ENCODE measurements around the gene POLR2L.

Gene POLR2L

DNA sequence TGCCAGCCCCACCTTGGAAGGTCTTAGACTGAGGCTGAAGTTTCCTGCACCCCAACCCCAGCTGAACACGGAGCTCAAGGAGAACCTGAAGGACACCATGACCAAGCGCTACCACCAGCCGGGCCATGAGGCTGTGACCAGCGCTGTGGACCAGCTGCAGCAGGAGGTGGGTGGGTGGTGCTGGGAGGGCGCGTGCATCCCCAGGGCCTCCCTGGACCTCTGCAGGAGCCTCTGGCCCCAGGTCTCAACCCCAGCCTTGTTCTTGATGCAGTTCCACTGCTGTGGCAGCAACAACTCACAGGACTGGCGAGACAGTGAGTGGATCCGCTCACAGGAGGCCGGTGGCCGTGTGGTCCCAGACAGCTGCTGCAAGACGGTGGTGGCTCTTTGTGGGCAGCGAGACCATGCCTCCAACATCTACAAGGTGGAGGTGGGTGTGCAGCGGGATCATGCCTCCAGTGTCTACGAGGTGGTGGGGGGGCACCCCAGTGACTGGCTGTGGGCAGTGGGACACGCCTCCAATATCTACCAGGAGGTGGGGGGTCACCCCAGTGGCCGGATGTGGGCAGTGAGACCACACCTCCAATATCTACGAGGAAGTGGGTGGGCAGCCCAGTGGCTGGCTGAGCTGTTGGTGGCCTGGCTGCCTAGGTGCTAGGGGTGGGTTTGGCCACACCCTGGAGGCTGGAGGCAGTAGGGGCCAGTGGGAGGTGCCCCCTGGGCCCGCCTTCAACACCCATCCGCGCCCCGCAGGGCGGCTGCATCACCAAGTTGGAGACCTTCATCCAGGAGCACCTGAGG, 4.9 kb downstream of the POLR2L start:
- DNase-seq = no peak

DNA sequence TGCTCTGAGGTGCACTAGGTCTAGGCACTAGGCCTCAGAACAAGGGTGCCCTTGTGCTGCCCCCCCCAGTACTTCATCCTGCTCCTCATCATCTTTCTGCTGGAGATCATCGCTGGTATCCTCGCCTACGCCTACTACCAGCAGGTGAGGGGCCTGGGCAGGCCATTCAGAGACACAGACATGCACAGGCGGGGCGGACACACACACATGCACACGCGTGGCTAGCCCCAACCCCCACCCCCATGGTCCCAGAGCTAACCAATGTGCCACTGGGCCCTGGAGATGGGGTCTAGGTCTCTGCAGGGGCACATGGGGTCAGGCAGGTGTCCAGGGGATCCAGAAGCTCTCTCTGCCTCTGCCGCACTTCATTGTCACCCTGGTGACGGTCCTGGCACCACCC, 5.6 kb downstream of the POLR2L start:
- no peak for DNase-seq

DNA sequence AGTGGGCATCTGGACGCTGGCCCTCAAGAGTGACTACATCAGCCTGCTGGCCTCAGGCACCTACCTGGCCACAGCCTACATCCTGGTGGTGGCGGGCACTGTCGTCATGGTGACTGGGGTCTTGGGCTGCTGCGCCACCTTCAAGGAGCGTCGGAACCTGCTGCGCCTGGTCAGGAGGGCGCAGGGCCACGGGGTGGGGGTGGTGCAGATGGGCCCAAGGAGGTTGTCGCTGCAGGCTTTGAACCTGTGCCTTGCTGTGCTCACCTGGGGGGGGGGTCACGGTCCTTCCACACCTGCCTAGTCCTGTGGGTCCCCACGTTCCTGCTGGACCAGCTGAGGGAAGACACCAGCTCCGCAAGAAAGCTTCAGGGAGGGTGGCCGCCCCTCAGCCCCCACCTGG, 6.1 kb downstream of the POLR2L start:
- no peak for DNase-seq

DNA sequence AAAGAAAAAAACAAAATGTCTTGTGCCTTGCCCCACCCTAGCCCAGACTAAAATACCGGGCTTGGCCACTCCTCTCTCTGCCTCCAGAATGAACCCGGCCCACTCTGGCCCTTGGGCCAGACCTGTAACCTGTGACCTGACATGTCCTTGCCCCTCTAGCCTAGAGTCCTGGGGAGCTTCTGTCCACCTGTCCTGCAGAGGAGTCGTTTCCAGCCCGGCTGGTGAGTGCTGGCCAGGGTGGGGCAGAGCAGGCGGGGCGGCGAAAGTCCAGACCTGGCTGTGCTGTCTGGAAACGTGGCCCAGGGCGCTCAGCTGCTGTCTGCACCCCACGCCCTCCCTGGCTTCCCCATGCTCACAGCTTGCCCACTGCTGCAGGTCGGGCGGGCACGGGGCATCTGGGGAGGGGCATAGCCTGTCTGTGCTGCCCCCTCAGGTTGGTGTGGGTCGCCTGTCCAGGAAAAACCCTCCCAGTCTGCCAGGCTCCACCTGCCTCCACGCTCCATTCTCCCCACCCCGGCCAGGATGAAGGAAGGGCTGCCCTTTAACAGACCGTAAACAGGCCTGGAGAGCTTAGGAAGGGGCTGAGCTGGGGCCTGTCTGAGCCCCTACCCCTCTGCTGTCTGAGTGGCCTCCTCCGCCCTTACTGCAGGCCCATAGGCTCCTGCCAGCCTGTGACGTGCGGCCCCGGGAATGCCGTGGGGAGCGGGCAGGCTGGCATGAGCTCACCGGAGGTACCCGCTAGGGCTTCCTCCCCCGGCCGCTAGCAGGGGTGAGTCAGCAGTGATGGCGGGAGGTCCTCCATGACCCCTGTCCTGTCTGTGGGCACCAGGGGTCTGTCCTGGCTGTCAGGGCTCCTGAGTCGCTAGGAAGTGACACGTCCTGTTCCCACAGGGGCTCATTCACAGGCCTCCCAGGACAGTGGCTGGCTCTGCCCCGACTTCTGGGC, 7.7 kb downstream of the POLR2L start:
- no peak for DNase-seq

DNA sequence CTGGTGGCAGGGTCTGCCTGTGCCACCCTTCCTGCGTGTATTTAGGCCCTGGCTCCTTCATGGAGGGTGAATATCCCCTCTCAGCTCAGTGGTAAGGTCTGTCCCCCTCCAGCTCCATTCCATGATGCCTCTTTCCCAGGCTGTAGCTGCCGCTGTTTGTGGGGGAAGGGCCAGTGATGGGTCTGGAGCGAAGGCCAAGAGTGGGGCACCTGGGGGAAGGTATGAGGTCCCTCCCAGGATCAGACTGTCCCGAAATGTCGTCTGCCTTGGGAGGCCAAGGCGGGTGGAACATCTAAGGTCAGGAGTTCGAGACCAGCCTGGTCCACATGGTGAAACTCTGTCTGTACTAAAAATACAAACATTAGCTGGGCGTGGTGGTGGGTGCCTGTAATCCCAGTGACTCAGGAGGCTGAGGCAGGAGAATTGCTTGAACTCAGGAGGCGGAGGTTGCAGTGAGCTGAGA, 8.4 kb downstream of the POLR2L start:
- DNase-seq = no peak

DNA sequence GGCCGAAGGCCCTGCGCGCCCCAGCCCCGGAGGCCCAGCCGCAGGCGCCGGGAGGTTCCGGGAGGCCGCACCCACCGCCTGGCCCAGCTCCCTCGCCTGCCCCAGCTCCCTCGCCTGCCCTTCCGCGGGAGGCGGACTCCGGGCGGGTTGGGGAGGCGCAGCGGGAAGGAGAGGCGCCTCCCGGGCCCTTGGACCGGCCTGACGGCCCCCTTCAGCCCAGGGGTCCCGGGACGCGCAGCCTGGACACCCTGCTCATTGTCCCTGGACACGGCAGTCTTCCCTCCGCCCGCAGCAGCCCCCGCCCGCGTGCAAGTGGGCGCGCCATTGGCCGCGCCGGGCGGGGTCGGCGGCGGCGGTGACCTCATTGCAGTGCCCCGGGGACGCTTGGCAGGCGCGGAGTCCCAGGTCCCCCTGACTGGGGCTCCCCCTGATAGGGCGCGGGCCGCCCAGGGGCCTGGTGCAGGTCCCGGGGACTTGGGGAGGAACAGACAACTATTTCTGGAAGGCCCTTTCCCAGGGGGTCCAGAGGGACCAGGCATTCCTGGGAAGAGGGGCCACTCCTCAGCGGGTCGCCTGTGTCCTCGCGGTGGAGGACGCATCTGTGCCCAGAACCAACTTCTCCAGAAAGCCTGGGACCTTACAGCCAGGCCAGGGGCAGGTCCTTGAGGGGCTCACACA, 9.1 kb downstream of the POLR2L start:
- no peak for DNase-seq

DNA sequence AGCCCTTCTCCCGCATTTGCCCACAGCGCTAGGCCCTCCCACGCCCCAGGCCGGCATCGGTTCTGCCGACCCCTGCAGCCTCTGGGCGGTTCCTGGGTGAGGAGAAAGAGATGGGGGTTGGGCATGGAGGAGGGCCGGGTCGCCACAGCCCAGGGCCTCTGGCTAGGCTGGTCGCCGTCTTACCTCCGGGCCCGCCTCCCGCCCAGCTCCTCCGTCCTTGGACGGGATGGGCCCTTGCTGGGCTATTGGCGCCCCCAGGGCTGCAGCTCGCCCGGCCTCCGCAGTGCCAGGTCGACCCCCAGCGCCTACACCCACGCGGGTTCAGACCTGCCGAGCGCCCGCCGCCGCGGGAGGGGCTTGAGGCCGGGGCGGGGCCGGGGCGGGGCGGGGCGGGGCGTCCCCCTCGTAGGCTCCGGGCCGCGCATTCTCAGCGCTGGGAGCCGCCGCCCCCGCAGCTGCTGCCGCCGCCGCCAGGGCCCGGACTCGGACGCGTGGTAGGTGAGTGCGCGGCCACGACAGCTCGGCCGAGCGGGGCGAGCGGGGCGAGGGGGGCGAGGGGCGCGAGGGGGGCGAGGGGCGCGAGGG, 9.7 kb downstream of the POLR2L start, which contains the start of gene CD151:
TSS of gene CD151 (plus strand) at position 424 of the 585 bp plus-strand sequence. CDS start 3,118 bp downstream, outside the sequence.
- DNase-seq = no peak

DNA sequence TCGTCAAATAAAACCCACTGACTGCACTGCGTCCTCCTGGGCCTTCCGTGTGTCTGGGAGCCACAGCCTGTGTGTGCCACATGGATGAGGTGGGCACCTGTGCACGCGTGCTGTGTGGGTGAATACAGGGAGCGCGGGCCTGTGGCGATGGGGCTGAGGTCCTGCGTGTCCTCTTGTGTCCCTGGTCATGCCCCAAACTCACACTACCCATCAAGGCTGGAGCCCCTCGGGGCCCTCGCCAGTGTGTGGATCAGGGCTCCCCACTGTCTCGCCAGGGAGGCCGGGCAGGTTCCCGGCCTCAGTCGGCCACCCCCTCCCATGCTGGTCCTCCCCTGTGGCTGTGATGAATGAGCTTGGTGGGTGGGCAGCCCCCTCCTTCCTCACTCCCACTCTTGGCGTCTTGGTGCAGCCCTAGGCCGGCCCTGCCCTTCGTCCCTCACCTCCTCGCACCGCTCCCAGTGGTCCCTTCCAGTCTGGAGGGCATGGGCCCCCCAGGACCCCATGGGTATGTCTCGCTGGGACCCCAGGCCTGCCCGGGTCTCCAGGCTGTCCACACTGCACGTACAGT, 10.3 kb downstream of the POLR2L start:
- DNase-seq = no peak

DNA sequence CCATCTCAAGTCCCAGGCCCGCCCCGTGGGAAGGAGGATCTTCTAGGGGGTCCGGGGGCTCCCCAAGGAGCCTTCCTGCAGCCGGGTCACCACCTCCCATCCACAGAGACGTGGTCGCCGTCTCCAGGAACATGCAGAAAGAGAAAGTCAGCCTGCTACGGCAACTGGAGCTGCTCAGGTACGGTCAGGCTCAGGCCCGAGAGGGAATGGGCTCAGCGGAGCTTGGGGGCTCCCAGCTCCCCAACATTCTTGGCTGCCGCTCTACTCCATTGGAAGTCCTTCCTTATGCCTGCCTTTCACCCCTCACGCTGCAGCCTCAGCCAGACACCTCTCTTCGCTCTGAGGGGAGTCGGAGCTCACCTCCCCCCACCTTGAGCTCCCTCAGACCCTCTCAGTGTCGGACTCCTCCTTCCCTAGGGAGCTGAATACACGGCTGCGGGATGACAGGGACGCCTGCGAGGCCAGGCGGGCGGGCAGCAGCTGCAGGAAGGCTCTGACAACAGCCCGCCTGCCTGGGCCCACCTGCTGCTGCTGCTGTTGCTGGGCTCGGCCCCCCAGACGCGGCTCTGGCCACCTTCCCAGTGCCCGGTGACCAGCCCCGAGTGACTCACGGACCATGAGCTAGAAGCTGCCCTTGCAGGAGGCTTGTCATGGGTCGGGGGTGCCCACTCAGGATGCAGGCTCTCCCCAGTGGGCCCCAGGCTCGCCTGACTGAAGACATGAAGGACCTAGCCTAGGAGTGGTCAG, 11.0 kb downstream of the POLR2L start:
- no peak for DNase-seq

DNA sequence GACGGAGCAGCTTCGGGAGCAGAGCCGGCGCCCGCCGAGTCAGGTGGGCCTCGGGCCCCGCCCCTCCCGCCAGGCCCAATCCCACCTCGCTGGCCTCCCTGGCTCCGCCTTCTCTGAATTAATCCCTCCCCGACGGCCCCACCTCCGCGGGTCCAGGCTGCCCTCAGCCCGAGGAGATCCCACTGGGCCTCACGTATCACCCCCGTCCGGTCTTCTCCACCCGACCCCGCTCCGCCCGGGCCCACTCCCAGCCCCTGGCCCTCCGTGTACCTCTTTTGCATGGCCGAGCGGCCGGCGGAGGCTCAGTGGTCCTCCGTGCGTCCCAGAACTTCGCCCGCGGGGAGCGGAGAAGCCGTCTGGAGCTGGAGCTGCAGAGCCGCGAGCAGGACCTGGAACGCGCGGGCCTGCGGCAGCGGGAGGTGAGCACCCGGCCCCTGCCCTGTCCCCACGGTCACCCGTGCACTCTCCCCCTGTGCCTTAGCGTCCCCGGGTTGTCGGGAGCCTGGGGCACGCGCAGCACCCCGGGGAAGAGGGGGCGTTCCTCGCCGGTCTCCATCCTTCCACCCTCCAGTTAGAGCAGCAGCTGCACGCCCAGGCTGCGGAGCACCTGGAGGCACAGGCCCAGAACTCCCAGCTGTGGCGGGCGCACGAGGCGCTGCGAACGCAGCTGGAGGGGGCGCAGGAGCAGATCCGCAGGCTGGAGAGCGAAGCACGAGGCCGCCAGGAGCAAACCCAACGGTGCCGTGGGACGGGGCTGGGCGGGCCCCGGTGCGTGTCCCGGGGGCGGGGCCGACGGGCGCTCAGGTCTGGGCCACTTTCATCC, 11.8 kb downstream of the POLR2L start:
- DNase-seq = no peak

DNA sequence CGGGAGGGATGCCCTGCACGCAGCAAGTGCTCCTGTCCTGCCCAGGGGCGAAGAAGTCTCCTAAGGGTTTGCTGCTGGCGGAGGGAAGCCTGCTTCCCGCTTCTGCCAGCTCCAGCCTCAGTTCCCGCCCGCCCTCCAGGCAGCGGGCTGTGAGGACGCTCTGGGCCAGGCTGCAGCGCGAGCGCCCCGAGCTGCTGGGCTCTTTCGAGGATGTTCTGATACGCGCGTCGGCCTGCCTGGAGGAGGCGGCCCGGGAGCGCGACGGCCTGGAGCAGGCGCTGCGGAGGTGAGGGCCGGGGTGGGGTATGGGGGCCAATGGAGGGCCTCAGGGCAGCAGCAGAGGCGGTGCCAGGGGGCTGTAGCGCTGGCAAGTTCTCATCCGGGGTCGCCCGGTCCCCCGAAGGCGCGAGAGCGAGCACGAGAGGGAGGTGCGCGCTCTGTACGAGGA, 12.5 kb downstream of the POLR2L start:
- DNase-seq = no peak

DNA sequence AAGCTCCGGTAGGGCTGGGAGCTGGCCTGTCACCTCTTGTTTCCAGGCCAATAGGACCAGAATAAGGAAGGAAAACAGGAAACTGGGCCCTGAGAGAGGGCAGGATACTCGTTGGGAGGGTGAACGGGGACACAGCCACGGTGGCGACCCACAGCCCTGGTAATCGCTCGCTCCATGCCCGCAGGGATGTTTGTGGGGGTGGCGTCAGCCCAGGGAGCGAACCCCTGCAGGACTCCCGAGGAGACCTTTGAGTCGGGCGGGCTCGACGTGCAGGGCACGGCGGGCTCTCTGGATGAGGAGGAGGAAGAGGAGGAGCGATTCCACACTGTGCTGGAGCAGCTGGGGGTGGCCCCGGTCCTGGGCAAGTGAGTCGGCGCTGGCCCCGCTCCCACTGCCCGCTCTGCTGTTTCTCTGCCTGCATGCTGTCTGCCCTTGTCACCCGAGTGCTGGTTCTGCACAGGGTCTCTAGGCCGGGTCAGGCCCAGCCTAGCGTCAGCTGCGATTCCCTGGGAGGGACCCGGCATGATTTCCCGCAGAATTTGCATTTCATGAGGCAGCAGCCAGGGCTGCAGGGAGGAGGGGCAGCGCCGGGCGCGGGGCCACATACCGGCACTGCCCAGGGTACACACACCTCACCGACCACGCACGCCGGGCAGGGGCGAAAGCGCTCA, 13.0 kb downstream of the POLR2L start:
- DNase-seq = no peak

DNA sequence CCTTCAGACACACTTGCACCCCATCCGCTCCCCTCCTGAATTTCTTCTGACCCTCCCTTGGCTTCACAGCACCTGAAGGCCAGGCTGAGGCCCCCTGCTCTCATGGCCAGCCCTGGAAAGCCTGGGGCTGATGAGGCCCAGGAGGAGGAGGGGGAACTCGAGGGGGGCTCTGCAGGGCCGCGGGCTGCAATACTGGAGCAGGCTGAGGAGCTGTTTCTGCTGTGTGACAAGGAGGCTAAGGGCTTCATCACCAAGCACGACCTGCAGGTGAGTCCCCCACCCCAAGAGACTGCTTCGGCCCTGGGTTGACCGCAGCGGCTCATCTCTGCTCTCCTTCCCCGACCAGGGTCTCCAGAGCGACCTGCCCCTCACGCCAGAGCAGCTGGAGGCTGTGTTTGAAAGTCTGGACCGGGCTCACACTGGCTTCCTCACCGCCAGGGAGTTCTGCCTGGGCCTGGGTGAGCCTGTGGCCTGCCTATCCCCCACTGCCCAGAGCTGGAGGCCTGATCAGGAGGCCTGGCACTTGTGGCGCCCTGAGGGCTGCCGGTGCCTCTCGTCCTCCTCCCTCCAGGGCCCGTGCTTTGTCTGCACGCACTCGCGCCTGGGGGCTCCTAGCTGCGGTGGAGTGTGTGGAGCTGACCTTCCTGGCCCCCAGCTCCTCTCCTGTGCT, 13.7 kb downstream of the POLR2L start:
- no peak for DNase-seq

DNA sequence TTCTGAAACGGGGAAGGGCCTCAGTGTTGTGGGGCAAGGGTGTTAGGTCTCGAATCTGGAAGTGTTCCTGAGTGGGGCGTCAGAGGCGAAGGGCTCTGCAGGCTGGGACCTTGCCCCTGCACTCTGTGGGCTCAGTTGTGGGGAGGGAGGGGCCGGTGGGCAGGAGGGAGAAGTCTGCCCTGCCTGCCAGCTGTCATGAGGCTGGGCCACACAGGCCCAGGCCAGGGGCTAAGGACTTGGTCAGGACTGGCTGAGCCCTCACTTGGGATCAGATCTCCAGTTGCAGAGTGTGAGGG, 14.5 kb downstream of the POLR2L start, which contains the start of gene CRACR2B:
TSS of gene CRACR2B (plus strand) at position 23 of the 296 bp plus-strand sequence. CDS start 689 bp downstream, outside the sequence.
- no peak for DNase-seq

DNA sequence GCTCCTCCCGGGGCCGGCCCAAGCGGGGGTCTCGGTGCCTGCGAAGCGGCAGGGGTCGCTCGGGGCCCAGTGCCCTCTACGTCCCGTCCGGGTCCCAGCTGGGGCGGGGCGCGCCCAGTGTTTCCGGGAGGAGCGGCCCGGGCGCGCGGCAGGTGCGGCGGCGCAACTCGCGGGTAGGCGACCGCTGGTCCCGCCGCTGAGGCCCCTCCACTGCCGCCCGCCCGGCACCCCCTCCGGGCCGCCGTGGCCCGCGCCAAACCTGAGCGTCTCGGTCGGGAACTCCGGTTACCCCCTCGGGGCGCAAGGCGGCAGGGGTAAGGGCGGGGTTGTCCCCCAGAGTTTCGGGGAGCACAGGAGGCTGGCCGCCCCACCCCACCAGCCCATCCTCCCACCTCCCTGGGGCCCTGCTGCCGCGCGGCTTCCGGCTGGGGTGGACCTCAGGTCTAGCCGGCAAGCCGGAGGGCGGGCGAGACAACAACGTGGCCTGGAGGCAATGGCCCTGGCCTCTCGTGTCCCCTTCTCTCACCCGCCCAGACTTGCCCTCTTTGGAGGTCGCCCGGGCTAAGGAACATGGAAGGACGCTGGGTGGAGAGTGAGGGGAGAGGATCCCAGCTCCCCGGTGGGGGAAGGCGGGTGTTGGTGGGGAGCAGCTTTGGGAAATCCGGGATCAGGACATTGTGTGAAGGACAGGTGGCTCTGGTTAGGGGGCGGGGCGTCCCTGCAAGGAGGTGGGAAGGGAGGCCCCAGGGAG, 15.0 kb downstream of the POLR2L start:
- DNase-seq = no peak

DNA sequence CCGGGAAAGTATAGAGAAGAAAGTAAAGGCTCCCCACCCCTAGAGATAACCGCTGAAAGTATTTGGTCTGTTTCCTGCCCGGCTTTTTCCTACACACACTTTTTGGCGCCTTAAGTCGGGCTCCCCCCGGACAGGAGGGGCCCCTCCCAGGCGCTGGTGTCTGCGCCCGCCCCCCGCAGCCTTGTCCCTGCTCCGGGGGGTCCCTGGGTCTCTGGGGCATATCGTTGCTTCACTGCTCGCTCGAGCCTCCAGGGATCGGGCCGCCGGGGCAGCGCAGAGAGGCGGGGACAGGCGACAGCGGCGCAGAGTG, 15.5 kb downstream of the POLR2L start:
- DNase-seq = no peak

DNA sequence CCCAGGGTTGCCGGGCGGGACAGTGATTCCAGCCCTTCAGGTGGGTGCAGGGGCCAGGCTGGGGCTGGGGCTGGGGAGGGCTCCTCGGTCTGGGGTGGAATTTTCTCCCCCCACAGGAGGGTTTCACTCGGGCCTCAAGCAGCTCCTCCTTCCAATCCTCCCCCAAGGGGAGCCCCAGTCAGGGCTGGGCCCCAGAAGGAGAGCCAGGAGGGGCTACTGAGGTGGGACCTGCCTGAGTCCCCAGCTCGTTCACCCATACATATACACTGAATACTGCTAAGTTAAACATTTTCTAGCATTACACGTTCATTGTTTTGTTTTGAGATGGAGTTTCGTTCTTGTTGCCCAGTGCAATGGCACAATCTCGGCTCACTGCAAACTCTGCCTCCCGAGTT, 16.1 kb downstream of the POLR2L start:
- DNase-seq = no peak

DNA sequence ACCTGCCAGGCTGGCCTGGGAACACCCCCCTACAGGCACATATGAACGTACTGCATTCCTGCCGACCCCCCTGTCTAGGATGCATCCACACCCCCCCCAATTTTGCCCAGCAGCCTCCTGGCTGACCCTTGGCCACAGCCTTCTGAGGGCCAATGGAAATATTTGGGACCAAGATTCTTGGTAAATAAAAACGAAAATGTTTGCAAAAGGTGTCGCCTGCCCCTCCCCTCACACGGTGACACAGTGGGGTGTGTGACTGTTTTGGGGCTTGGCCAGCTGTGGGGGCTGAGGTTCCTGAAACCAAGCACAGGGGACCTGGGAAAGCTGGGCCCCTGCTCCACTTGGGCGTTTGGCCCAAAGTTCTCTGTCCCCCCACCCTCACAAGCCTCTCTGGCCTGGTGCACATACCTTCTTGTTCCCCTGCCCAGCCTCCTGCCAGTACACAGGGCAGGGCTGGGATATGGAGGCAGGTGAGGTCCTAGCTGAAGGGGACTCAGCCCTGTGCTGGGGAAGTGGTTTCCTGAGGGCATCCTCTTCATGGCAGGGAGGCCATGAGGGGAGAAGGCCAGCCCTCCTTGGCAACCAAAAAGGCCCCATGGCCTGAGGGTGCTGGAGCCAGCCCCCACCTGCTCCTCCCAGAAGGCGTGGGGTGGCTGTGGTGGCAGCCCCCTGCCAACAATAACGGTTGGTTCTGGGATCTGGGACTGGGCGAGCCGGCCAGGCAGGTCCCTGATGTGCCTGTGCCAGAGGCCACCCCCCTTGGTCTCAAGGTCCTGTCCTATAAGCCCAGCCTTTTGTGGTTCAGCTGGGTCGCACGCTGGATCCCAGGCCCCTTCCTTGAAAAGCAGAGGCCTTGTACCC, 16.7 kb downstream of the POLR2L start:
- DNase-seq = no peak
